Mucosa of rectum (tissue), 2 donors: Measurements from ENCODE around the gene PGGHG.

Experiments used
- H3K27ac ChIP-seq, 2 donors: one replicate each; pipeline ENCODE4 v1.7.0; 2013; ENCODE audit warnings: inconsistent platforms in 2 of 2, low read depth in 2 of 2, low read length in 2 of 2
- H3K27me3 ChIP-seq, 2 donors: one replicate each; pipeline ENCODE4 v1.7.0; 2013; ENCODE audit warnings: low read length in 2 of 2; ENCODE audit not compliant: control insufficient read depth in 2 of 2, insufficient read depth in 2 of 2
- H3K36me3 ChIP-seq, 2 donors: one replicate each; pipeline ENCODE4 v1.7.0; 2013; ENCODE audit warnings: low read length in 2 of 2; ENCODE audit not compliant: control insufficient read depth in 2 of 2, insufficient read depth in 2 of 2
- H3K4me1 ChIP-seq, 2 donors: one replicate each; pipeline ENCODE4 v1.7.0; 2013; ENCODE audit warnings: low read length in 2 of 2, mild to moderate bottlenecking in 1 of 2; ENCODE audit not compliant: control insufficient read depth in 2 of 2, insufficient read depth in 2 of 2
- H3K4me3 ChIP-seq, 2 donors: one replicate each; pipeline ENCODE4 v1.7.0; 2013; ENCODE audit warnings: low read length in 2 of 2
- H3K9ac ChIP-seq, 2 donors: one replicate each; pipeline ENCODE4 v1.7.0; 2013; ENCODE audit warnings: low read length in 2 of 2, low read depth in 1 of 2, mild to moderate bottlenecking in 1 of 2
- H3K9me3 ChIP-seq, 2 donors: one replicate each; pipeline ENCODE4 v1.7.0; 2013; ENCODE audit warnings: low read length in 2 of 2; ENCODE audit not compliant: control insufficient read depth in 2 of 2
- donor health status: healthy.
- donor health status: Normal muscosa, but diverticular disease.

PGGHG gene

GRCh38 chr11:292211-293121, 3.5 kb downstream of the PGGHG start:
- H3K4me3 ChIP-seq = no peak overlapping the region
- H3K36me3 ChIP-seq = no peaks in the 10 kb centered on the region
- H3K9ac ChIP-seq = no peak overlapping the region
- H3K27ac ChIP-seq = no peak overlapping the region
- peaks cover 2 to 10% of the 10 kb centered on the region in 2 donors for H3K27me3 ChIP-seq
- H3K4me1 ChIP-seq = peaks cover 12 to 14% of the 10 kb centered on the region in 2 donors
- no peaks in the 10 kb centered on the region for H3K9me3 ChIP-seq

- Histone ChIP-seq H3K36me3 (no peaks in the 10 kb centered on the region), H3K9ac (no peak overlapping the region), H3K4me1 (peaks cover 7% of the 10 kb centered on the region in 2 donors), H3K4me3 (no peak overlapping the region), H3K27ac (no peak overlapping the region), H3K27me3 (peaks cover 5 to 7% of the 10 kb centered on the region in 2 donors), H3K9me3 (no peaks in the 10 kb centered on the region)
These were observed 4.4 kb downstream of the PGGHG start for GRCh38 chr11:293271-293851.

DNA sequence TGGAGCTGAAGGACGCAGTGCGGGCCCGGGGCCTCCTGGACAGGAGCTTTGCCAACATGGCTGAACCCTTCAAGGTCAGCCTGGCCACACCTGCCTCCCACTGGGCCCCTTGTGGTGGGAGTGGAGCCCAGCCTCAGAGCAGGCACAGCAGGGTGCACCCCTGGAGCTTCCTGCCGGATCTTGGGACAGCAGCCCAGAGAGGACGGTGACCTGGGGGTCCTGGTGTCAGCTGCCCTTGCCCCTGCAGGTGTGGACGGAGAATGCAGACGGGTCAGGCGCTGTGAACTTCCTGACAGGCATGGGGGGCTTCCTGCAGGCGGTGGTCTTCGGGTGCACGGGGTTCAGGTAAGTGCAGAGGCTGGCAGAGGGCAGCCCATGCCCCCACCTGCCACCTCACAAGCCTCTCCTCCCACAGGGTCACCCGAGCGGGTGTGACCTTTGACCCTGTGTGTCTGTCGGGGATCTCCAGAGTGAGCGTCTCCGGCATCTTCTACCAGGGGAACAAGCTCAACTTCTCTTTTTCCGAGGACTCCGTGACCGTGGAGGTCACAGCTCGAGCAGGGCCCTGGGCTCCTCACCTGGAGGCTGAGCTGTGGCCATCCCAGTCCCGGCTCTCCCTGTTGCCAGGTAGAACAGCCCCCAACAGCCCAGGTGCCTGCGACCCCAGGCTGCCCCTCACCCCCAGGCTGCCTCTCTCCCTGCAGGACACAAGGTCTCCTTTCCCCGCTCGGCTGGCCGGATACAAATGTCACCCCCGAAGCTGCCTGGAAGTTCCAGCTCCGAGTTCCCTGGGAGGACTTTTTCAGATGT, 5.1 kb downstream of the PGGHG start:
- peaks cover 6% of the 10 kb centered on the region in 2 donors for H3K4me1 ChIP-seq
- no peaks in the 10 kb centered on the region for H3K9me3 ChIP-seq
- H3K4me3 ChIP-seq = no peak overlapping the region
- H3K27me3 ChIP-seq = peaks cover 5 to 6% of the 10 kb centered on the region in 2 donors
- H3K36me3 ChIP-seq = no peaks in the 10 kb centered on the region
- no peak overlapping the region for H3K27ac ChIP-seq
- H3K9ac ChIP-seq = no peak overlapping the region

DNA sequence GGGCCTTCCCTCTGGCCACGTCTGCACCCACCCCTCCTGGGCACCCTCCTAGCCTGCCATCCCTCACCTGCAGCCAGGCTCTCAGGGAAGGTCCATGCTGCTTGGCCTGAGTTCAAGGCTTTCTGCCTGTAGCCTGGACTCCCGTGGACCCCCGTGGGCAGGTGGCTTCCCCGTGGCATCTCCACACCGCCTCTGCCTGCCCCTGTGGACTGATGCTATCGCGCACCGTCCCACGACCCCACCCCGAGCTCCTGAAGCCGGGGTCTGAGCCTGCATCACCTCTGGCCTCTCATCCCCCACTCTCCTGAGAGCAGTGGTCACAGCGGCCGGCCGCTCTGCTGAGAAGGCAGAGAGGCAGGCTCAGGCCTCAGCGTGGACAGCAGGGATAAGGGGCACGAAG, 5.9 kb downstream of the PGGHG start:
- H3K4me1 ChIP-seq = peaks cover 2% of the 10 kb centered on the region in 2 donors
- peaks cover 5 to 6% of the 10 kb centered on the region in 2 donors for H3K27me3 ChIP-seq
- H3K9ac ChIP-seq = no peak overlapping the region
- no peak overlapping the region for H3K27ac ChIP-seq
- no peaks in the 10 kb centered on the region for H3K9me3 ChIP-seq
- H3K36me3 ChIP-seq = no peaks in the 10 kb centered on the region
- H3K4me3 ChIP-seq = no peak overlapping the region

DNA sequence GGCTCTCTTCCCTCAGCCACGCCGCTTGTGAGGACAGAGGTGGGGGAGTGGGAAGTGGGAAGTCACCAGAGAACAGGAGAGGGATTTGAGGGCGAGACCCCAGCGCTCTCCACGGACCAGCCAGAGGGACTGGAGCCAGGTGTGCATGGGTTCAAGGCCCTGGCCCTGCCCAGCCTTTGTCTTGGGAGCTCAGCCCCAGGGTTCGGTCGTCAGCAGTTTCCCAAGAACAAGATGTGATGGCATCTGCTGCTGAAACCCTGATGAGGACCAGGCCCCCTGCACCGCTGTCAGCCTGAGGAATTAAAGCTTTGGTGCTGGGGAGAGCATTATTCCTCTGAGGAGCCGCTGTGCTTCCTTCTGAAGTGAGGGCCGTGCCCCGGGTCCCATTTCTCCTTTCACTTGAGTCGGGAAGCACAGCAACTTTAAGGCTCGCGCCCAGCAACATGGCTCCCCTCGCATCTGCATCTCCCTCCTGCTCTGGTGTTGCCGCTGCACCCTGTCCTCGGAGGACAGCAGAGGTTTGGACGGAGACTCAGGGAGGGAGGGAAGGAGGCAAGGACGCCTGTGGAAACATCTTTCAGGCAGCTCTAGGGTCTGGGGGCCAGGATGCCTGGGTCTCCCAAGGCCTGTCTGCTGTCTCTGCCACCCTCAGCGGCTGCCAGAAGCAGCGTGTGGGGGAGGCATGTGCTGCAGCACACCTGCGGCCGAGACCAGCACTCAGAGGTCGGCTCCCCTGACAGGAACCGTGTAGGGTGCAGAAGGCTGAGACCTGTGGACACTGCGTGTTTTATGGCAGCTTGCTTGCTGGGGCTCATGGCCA, 6.6 kb downstream of the PGGHG start:
- Histone ChIP-seq H3K4me3 (no peak overlapping the region), H3K9me3 (no peaks in the 10 kb centered on the region), H3K27me3 (peaks cover 9 to 12% of the 10 kb centered on the region in 2 donors), H3K9ac (no peak overlapping the region), H3K27ac (no peak overlapping the region), H3K4me1 (no peaks in the 10 kb centered on the region), H3K36me3 (no peaks in the 10 kb centered on the region)

DNA sequence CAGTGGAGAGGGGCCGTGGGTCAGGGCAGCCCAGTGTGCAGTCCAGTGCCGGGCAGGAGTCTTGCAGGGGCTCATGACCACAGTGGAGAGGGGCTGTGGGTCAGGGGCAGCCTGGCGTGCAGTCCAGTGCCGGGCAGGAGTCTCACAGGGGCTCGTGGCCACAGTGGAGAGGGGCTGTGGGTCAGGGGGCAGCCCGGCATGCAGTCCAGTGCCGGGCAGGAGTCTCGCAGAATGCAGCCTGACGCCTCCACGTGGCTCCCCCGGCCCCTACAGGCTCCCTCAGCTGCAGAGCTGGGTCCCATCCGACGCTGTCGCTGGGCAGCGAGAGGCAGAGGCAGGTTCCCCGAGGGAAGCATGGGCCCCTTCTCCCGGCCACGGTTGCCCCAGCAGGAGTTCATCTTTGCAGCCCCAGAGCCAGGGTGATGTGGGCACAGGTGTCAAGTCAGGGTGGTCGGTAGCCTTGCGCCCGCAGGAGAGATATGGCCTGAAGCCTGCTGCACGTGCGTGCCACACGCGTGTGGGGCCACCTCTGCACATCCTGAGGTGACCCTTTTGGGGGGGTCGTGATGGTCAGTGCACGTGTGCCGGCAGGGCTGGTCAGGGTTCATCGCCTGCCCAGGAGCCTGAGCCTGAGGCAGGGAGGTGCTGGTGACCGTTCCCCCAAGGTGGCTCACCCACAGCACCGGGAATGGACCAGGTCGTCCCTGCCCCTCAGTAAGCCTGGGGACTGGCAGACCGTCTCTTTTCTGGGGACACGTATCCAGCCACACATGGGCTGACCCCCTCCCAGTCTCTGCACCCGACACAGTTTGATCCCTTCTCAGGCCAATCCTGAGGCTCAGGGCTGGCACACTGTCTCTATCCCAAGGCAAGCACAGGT, 7.5 kb downstream of the PGGHG start:
- no peaks in the 10 kb centered on the region for H3K36me3 ChIP-seq
- H3K9ac ChIP-seq = no peak overlapping the region
- no peak overlapping the region for H3K27ac ChIP-seq
- no peaks in the 10 kb centered on the region for H3K4me1 ChIP-seq
- peaks cover 9 to 13% of the 10 kb centered on the region in 2 donors for H3K27me3 ChIP-seq
- no peaks in the 10 kb centered on the region for H3K9me3 ChIP-seq
- no peak overlapping the region for H3K4me3 ChIP-seq

DNA sequence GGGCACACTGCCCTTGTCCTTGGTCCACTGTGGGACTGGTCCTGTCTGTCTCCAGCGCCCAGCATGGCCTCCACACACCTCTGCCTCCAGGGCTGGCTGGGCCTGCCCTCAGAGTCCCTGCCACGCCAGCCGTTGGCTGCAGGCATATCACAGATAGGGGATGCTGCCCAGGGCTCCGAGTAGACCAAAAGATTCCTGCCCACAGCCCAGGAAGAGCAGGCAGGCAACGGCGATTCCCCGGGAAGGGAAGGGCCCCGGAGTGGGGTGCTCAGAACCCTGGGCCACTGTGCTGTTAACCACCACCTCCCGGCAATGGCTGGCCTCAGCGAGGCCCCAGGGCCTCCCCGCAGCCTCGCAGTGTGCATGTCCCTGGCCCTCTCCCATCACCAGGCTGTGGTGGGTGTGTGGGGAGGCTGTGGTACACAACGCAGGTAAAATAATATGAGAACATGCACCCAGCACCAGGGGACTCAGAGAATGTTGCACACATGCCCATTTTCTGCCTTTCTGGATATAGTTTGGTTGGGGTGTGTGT, 8.2 kb downstream of the PGGHG start:
- Histone ChIP-seq H3K27ac (peak overlapping the region in 1 of 2 donors; percentile 4), H3K27me3 (peaks cover 9 to 13% of the 10 kb centered on the region in 2 donors), H3K9me3 (no peaks in the 10 kb centered on the region), H3K4me3 (no peak overlapping the region), H3K9ac (no peak overlapping the region), H3K36me3 (no peaks in the 10 kb centered on the region), H3K4me1 (no peaks in the 10 kb centered on the region)

DNA sequence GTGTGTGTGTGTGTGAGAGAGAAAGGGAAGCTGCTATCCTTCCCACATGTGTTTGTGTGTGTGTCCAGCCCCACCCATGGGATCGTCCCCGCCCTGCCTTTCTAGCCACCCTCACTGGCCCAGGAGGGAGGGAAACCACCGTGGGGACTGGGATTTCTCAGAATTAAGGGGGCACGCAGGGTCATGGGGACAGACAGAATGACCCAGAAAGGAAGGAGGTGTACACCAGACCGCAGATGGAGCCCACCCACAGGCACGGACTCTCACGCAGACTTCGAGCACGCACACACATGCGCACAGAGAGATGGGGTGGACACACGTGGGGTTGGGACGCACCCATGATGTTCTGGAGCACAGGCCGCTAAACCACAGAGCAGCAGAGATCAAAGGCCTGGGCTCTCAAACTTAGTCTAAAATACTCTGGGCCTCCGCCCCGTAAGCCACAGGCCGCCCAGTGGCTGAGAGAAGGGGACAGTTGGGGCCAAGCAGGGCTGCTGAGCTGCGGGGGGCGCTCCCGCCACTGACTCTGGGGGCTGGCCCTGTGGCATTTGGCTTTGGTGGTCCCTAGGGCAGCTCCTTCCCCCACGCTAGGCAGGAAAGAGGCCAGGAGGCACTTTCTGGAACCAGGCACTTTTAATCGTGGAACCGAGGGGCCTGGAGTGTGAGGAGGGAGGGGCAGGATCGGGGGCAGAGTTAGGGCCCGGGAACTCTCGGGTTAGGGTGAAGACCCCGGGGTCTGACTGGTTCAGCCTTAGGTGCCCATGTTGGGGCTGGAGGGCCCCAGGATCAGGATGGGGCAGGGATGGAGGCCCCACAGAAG, 8.9 kb downstream of the PGGHG start:
- H3K4me3 ChIP-seq = no peak overlapping the region
- peak overlapping the region; percentile 4 to 18 for H3K27ac ChIP-seq
- H3K9ac ChIP-seq = no peak overlapping the region
- H3K9me3 ChIP-seq = no peaks in the 10 kb centered on the region
- H3K36me3 ChIP-seq = no peaks in the 10 kb centered on the region
- H3K4me1 ChIP-seq = no peaks in the 10 kb centered on the region
- peaks cover 9 to 13% of the 10 kb centered on the region in 2 donors for H3K27me3 ChIP-seq
